NCI-H774 (cell line): Measurements from ENCODE around the gene SIGLEC1.
A peak's percentile ranks its signal among the peaks of the same experiment; 100 is the strongest.

Source experiments
- DNase-seq: peaks from one replicate; lab custom pipeline; 2025; lab: John Stamatoyannopoulos, UW

Gene SIGLEC1

DNA sequence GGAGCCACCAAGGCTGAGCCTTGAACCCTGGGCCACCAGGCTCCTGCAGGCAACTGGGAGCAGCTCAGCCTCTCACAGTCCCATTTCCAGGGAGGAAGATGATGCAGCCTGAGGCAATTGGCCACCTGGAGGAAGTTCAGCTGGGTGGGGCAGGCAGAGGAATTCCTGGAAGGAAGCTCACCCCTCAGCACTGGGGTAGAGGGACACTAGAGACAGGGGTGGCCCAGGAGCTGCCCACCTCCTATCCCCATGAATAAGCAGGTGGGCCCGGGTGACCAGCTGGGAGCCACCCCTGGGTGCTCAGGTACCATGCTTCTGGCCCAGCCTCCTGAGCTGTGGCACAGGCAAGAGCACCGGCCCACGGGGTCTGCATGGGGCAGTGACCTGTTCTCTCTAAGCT lies 16.5 kb upstream of the SIGLEC1 start:
- no peak for DNase-seq

DNA sequence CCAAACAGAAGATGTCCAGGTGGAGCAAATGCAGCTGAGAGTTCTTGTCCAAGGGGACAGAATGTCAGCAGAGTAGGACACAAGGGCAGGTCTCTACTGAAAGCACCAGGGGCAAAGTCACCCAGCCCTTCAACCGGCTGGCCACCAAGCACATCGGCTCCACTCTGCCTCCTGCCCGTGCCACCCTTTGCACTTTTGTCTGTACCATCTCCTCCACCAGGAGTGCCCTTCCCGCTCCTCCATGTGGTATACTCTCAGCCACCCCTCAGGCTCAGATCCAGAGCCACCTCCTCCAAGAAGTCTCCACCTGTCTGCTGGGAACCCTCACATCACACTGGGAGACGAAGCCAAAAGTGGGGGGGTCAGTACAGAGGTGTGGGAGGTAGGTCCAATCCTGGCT lies 16.0 kb upstream of the SIGLEC1 start:
- DNase-seq = no peak

DNA sequence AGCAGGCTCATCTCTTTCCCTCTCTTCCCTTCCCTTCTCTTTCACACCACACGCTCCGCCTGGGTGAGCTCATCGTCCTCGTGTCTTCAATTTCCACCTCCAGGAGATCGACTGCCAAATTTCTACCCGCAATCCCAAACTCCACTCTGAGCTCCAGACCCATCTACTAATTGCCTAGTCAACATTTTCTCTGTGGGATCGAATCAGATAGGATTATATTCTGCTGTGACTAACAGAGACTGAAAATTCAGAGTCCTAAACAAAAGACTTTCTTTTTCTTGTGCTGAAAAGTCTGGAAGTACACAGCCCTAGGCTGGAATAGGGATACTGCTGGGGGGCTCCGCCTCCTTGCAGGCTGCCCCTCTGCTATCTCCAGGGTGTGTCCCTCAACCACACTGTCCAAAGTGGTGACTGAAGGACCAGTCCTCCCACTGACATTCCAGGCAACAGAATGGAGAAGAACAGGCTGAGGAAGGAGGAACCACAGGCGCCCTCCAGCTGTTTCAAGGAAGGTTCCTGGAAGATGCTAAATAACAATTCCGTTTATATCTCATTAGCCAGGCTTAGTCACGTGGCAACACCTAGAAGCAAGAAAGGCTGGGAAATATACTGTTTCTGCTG lies 15.1 kb upstream of the SIGLEC1 start:
- no peak for DNase-seq

DNA sequence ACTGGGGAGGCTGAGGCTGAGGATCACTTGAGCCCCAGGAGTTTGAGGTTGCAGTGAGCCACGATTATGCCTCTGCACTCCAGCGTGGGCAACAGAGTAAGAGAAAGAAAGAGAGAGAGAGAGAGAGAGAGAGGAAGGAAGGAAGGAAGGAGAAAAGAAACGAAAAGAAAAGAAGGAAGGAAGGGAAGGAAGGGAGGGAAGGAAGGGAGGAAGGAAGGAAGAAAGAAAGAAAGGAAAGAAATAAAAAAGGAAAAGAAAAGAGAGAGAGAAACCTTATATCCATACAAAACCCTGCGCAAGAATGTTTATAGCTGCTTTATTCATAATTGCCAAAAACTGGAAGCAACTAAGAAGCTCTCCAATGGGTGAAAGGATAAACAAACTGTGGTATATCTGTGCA lies 12.0 kb upstream of the SIGLEC1 start:
- DNase-seq = no peak

DNA sequence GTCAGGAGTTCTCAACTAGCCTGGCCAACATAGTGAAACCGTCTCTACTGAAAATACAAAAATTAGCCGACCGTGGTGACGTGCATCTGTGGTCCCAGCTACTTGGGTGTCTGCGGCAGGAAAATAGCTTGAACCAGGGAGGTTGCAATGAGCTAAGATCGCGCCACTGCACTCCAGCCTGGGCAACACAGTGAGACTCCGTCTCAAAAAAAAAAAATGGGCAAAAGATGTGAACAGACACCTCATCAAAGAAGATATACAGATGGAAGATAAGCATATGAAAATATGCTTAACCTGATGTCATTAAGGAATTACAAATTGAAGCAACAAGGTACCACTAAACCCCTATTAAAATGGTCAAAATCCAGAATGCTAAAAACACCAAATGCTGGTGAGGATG lies 10.9 kb upstream of the SIGLEC1 start:
- no peak for DNase-seq

DNA sequence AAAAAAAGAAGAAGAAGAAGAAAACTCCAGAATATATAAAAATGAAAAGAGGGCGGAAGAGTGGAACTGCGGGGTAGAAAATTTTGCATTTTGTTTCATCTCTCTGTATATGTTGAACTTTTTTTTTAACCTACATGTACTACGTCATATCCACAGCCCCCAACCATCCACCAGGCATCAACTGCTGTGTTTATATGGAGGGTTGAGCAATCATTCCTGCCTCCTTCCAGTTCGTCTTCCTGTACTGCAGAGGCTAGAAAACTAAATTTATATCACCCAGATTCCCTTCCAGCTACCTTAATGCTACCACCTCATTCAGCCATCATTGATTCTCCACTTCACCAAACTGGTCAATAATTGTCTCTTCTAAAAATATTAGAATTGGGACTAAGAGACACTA lies 9.5 kb upstream of the SIGLEC1 start:
- DNase-seq = no peak

DNA sequence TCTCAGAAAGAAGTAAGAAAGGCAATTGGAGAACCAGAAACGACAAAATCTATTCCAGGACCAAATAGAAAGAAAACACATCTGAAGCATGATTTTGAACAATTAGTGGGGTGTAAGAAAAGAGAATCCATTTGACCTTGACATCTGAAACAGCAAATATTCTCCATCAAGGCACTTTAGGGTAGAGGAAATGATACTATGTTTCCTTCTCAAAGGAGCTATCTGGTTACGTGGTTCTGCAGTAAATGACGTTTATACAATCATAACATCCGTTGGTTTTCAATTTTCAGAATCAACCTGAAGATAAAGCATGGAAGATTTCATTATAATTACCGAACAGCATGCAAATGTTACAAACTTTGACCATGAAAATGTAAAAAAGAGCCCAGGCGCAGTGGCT lies 8.2 kb upstream of the SIGLEC1 start:
- DNase-seq = no peak

DNA sequence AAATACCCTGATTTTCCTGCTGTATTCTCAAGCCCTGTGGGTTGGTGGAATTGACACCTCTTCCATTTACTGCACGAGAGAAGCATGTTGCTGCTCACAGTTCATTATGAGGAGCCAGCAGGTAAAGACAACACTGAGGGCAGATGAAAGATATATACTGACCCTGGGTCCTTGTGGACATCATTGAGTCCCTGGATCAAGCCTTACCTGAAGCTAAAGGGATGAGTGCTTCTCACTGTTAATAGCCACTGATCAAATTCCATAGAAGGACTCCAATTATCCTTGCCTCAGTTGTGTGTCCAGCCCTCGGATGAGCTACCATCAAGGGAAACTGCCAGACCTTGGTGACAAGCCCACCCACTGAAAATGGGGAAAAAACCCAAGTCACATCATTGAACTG lies 7.7 kb upstream of the SIGLEC1 start:
- no peak for DNase-seq

DNA sequence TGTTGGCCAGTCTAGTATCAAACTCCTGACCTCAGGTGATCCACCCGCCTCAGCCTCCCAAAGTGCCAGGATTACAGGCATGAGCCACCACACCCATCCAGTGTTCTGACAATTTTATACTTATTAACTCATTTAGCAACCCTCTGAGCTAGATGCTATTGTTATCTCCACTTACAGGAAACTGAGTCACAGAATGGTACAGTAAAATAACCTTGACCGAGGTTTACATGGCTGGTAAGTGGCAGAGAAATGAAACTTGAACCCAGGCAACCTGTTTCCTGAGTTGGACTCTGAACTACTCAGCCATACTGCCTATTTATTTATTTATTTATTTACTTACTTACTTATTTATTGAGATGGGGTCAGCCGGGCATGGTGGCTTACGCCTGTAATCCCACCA lies 6.6 kb upstream of the SIGLEC1 start:
- no peak for DNase-seq

DNA sequence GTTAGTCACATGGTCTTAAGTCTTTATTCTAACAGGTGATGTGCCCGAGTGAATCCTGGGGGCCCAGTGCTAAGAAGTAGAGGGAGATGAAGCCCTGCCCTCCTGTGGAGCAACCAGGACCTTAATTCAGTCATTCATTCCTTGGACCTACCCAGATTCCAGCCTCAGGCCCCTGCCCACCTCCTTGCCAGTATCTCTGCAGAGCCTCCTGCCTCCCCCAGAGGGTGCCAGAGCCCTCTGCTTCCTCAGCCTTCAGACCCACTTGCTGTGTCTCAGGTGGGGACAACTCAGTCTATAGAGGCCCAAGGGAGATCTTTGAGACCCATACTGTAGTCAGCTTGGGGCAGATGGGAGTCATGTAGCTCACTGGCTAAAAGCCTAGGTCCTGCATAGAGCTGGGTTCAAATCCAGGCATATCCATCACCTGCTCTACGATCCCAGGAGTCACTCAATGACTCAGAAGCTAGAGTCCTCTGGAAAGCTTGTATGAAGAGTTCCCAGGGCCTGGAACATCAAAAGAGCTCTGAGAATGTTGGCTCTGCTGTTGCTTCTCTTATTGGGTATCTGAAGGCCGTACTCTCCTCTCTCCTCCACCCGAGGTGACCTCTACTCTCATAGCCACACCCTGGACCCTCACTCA lies 3.9 kb upstream of the SIGLEC1 start:
- peak; percentile 17 for DNase-seq

DNA sequence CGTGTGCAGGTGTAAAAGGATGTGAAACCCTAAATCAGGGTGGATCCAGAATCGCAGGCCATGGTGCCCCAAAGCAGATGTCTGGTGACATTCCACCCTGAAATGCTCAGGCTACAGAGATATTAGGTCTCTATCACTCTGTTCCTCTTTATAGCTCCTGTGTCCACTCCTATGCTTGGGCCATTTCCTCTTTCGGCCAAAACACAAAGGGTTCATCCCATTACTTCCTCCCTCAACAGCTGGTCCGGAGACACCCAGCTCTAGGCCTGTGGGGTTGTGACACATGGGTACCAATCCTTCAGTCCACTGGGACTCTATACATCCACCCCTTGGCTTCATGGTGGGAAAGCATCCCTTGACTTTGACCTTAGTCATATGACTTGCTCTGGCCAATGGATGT lies 1.7 kb upstream of the SIGLEC1 start:
- no peak for DNase-seq

DNA sequence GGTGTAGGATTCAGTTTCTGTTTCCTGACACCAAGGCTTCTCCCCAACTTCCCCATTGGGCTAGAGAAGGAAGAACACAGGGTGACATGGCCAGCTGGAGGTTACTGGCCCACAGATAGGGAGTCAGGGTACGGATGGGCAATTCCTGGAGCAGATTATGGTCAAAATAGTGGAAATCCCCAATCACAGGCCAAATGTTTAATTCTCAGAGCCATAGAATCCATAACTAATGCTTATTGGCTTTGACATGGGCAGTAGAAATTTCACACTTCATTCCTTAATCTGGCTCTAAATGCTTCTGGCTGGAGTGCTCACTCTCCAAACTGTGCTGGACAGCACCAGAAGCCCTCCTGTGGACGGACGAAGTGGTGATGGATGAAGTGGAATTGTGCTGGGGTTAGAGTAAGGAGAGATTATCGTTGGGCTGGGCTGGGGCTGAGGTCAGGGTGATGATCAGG lies 887 bp downstream of the SIGLEC1 start:
- no peak for DNase-seq

DNA sequence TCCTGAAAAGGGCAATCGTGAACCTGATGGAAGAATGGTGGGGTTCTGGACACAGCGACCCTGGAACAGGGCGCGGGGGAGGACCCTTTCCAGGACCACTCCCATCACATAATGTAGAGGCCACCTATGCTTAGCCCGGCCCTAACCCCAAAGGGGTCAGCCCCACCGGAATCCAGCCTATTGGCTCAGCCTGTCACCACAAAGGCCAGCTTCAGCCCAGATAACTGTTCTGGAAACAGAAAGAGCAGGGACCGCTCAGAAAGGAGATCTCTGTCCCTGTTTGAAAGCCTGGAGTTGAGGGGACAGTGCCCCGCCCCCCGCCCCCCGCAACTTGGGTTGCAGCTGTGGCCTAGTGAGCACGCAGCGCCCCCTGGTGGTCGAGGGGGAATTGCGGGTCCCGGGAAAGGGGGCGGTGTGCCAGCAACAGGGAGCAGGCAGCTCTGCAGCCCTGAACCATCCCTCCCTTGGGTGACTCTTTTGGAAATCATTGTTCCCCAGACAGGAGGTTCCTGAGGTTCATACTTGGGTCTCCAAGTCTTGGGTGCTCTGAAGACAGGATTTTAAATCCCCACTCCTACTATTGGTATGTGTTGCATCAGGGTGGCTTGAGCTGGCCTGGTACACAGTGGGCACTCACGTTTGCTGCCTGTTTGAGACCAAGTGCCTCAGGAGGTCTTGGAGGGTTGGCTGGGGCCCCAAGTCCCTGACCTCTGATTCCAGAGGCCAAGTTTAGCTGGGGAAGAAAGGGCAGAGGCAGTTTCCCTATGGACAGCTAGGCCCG lies 1.5 kb downstream of the SIGLEC1 start:
- DNase-seq = no peak

DNA sequence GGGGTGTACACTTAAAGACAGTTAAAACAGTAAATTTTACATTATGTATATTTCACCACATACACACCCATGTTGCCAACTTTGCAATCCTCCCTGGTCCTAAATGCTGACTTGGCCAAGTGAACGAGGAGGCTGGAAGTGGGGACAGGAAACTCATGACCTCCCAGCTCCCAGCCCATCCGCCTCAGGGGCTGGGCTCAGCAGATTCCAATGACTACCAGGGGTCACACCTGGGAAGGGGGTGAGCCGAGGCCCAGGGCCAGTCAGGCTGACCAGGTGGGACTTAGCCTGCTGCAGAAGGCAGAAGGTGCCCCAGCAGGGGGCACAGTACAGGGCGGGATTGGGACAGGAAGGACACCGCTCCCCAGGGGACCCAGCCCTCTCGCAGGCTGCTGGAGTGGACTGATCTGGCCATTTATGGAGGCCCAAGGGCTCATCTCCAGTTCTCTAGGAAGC lies 2.4 kb downstream of the SIGLEC1 start:
- DNase-seq = no peak

DNA sequence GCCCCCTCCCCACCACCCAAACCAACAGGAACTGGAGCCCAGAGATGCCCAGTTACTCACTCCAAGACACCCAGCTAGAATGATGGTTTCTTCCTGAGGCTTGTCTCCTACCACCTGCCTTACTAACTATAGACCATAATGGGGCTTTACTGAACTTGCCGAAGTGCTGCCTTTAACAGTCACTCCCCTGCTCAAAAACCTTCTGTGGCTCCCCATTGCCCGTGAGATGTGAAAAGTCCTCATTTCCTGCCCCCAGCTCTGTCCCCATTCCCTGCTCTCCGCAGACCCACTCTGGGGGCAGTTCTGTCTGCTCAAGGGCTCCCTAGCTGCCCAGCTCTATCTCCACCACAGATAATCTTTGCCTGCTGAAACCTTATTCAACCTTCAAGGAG lies 4.9 kb downstream of the SIGLEC1 start:
- no peak for DNase-seq

DNA sequence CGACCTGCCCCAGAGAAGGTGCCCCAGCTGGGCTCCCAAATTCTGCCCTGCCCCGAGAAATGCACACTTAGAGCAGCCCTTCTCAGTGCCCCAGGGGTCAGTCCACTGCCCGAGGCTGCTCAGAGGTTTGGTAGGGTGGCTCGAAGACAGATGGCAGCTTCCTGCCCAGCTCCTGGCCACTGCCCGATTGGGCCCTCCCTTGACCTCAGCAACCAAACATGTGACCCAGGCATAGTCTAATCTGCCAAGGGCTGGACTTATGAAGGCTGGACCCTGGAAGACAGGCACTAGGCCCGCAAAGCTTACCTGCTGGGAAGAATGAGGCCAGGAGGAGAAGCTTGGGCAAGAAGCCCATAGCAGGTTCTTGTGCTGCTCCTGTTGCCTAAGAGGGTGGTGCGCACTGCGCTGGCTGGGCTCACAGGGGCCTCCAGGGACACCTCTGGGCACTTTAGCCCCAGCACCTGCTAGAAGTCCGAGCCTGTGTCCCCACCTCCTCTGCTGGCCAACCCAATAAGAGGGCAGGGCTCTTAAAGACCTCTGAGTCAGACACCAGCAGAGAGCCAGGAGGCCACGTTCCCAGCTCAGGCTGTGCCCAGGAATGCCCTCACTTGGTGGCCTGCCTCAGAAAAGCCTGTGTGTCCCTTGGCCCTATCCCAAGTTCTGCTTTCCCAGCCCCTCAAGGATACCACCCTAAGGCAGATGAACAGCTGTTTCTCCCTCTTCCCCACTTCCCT lies 5.5 kb downstream of the SIGLEC1 start:
- DNase-seq = no peak

DNA sequence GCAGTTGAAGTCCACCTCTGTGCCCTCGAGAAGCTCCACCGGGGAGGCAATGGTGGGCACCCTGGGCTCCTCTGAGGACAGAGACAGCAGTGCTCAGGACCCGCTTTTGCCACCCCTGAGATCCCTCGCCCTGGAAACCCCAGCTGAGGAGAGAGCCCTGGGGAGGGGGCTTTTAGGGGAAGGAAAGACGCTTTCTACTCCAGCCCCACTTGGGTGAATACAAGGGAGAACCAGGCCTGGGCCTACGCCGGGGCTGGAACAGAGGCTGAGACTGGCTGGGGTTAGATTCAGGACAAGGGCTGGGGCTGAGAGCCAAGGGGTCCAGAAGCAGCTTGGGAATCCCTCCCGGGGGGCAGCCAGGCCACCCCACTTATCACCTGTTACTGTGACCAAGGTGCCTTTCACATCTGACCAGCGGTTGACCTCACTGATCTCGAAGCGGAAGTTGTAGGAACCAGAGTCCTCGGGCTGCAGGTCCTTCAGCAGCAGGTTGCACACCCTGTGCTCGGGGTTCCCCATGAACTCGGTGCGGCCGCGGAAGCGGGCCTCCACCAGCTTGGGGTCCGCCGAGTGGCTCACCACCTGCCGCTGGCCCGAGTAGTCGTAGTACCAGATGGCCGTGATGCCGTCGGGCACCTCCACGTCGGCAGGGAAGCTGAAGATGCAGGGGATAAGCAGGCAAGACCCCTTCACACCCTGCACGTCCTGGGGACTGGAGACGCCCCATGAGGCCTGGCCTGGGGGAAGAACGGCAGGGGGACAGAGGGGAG lies 6.2 kb downstream of the SIGLEC1 start:
- DNase-seq = no peak

DNA sequence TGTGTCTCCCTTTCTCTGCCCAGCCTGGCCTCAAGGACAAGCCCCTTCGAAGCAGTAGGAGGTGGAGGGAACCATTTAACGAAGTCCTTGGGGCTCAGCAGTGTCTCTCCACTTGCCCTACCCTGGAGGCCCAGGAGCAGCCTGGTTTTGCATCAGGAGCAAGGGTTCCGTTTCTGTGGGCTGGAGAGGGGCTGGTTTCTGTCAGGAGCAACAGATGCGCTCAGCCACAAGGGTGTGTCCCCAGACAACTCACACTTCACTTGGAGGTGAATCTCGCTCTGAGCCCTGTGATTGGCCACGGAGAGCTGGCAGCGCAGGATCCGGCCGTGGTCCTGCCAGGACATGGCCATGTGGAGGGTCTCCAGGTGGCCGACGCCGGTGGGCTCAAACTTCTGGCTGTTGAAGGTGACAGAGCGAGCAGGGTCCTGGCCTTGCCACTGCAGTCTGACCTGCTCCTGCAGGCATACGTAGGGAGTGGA lies 6.9 kb downstream of the SIGLEC1 start:
- no peak for DNase-seq

DNA sequence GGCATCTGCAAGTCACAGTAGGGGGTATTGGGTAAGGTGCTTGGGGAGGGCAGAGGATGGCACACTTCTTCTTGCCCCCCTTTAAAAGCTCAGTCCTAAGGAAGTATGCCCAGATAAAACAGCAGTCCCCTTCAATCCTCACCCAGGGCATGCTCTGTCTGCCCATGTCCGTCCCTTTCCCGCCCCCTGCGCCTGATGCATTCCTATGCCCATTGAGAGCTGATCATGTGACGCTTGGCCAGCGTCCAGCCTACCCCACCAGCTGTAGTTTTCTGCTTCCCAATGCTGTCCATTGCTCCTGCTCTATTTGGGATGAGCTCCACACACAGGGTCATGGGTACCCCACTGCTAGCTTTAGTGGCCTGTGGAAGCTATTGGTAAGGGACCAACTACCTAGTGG lies 8.3 kb downstream of the SIGLEC1 start:
- DNase-seq = no peak

DNA sequence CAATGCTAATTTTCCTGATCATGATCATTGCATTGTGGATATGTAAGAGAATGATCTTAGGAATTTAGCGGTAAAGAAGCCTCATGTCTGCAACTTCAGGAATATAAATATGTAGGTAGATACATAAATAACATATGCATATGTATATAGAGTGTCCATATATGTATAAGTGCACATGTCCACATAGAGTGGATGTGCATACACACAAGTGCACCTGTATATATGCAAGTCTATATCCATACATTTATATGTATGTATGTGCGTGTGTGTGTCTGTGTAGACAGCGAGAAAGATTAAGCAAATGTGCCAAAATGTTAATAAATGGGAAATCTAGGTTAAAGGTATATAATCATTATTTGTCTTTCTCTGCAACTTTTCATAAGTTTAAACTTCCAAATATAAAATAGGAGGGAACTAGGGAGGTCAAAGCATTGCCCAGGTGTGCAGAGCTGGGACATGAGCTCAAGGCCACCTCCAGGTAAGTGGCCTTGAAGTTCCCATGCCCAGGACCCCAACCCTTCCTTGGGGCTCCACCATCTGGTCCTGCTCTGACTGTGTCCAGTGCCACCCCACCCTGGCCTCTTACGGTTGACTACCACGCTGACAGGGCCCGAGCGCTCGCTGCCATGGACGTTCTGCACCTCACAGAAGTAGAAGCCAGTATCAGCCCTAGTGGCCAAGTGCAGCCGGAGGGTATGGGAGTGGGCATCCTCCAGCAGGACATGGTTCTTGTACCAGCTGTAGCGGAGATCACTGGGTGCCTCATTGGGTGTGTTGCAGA lies 9.6 kb downstream of the SIGLEC1 start:
- no peak for DNase-seq
